HG02759 (cell line): Measurements from ENCODE around the gene CNP.
A peak's percentile ranks its signal among the peaks of the same experiment; 100 is the strongest.

Source experiments
- ATAC-seq: cut with Tn5 transposase; IDR thresholded peaks from one replicate; pipeline ENCODE4 v1.9.1; 2021; ENCODE audit warnings: mild to moderate bottlenecking, moderate library complexity; ENCODE audit not compliant: unreplicated experiment

CNP gene

GRCh38 chr17:41971721-41972523 is 5.3 kb downstream of the CNP start:
- no peak for ATAC-seq

GRCh38 chr17:41972571-41973407 is 6.2 kb downstream of the CNP start:
- peak; percentile 74 for ATAC-seq

- ATAC-seq, result no peak
Measured at GRCh38 chr17:41973408-41973811, 6.8 kb downstream of the CNP start.

DNA sequence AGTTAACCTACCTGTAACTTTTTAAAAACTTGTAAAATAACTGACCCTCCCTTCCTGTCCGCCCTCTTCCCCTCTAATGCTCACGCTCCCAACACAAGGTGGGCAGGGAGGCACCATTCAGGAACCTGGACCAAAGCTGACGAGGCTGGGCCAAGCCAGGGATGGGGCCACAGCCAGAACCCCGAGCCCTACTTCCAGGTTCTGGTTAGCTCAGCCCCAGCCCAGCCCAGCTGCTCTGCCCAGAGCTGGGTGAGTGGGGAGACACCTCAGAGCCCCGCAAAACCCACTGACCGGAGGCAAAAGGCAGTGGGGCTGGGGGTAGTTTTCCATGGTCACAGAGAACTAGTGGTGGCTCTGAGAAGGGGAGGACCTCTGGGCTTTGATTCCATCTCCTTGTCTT is 7.4 kb downstream of the CNP start:
- no peak for ATAC-seq

- ATAC-seq, result no peak
Measured at GRCh38 chr17:41974658-41975057, 8.1 kb downstream of the CNP start.

DNA sequence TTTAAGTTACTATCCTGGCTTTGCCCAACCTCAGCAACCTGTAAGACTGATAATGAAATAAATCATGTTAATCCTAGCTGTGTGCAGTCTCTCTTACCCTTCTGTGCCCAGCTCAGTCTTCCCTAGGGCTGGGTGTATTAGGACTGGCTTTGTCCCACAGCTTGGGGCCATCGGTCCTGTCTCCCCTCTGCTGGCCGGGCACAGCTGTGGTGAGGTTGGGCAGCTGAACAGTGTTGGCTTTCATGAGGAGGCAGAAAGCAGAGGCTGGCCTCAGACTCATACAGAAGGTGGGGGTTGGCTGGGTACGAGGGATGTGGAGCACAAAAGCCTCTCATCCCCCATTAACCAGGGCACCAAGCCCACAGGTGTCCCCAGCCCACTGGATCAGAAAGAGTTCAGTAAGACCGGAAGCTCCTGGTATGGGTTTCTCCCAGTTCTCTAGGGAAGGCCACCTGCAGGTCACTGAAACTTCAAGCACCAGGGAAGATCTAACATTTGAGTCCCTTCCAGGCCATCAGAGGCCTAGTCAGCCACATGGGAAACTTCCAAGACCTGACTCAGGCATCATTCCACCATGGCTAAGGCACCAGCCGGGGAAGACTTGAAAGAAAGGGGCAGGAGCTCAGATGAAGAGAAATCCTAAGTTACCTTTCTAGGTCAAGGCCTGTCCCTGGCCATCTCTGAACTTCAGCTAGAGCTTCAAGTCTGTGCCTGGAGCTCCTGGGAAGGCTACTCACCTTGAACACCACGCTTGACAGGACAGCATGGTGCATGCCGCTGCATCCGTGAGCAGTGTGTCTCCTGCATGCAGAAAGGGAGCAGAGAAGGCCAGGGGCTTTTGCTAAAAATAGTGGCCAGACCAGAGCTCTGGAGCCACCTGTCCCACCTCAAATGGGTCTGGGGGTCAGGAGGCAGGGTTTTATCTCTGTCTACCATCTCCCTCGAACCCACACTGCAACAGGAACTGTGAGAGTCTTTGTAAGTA is 8.8 kb downstream of the CNP start:
- no peak for ATAC-seq

- no peak for ATAC-seq
Measured at GRCh38 chr17:41976142-41976768, 9.7 kb downstream of the CNP start.

DNA sequence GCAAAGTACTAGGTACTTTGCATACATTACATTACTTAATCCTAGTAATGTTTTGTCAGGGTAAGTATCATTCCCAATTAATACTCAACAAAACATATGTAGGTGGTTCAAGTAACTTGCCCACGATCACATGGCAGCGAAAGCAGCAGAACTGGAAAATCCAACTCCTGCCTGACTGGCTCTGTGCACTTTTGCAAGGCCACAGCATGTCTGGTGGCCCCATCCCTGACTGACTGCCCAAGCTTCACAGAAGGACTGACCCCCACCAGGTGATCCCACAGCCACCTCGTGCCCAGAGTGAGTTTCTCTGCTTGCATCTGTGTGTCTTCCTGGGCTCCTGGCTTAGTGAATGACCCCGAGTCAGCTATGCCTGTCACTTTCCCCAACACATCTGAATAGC is 11.4 kb downstream of the CNP start:
- ATAC-seq, result no peak

DNA sequence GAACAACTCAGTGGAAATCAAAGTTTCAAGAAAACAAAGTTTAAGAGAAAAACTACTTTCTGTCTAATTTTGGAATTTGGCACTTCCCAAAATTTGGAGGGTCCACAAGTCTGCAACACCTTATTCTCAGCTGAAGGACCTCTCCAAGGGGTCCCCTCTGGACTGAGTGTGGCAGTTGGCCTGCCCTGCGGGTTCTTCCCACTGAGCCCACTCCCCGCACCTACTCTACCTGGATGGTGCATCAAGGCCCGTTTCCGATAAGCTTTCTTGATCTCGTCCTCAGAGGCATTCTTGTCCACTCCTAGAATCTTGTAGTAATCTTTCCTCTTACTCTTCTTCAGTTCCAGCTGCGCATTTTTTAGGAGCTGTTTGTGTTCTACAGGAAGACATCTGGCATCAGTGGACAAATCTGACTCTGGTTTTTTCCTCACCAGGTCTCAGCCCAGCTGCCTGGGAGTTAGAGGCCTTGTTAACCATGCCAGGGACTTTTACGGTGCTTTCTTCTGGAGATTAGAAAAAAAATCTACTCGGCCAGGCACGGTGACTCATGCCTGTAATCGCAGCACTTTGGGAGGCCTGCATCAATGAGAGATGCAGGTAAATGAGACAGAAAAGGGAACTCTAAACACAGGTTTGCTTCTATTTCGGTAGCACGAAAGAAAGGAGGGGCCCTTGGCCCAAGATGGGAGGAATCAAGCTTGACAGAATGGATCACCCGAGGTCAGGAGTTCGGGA is 15.6 kb downstream of the CNP start:
- ATAC-seq, result no peak

DNA sequence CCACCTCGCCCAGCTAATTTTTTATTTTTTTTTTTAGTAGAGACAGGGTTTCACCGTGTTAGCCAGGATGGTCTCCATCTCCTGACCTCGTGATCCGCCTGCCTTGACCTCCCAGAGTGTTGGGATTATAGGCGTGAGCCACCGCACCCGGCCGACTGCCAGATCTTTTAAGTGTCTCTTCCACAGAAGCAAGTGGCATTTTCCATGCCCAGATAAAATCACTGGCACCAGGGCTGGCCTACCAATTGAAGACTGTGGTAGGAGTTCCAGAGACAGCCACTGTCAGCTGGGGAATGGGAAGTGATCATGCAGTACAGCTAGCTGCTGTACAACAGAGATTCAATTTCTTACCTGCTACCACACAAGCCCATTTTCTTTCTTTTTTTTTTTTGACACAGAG is 17.9 kb downstream of the CNP start:
- no peak for ATAC-seq

DNA sequence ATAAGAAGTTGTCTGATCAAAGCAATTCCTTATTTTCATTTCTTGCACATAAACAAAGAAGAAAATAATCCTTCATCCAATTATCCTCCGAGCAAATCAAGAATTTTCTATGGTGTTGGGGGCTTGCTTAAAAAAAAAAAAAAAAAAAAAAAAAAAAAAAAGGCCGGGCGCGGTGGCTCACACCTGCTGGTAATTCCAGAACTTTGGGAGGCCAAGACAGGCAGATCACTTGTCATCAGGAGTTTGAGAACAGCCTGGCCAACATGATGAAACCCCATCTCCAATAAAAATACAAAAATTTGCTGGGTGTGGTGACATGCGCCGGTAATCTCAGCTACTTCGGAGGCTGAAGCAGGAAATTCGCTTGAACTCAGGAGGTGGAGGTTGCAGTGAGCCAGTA is 19.3 kb downstream of the CNP start:
- ATAC-seq, result no peak

- no peak for ATAC-seq
Measured at GRCh38 chr17:41986634-41987033, 20.0 kb downstream of the CNP start.

GRCh38 chr17:41987642-41988041 is 21.0 kb downstream of the CNP start:
- ATAC-seq, result no peak

DNA sequence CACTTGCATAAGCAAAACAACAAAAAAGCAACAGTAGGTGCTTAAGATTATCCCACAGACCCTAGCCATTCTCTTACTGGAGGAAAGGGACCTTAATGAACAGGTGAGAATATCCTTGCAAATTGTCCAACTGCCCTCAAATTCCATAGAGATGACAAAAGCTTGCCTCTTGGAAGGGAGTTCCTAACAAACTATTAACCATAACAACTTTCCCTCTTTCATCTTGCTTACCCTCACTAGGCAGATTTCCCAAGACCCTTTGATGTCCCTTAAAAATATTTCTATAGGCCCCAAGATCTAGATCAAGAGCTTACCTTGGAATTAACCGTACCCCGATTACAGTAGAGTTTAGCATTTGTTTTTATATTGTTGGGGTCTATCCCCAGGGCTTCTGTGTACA is 21.8 kb downstream of the CNP start:
- ATAC-seq, result no peak

DNA sequence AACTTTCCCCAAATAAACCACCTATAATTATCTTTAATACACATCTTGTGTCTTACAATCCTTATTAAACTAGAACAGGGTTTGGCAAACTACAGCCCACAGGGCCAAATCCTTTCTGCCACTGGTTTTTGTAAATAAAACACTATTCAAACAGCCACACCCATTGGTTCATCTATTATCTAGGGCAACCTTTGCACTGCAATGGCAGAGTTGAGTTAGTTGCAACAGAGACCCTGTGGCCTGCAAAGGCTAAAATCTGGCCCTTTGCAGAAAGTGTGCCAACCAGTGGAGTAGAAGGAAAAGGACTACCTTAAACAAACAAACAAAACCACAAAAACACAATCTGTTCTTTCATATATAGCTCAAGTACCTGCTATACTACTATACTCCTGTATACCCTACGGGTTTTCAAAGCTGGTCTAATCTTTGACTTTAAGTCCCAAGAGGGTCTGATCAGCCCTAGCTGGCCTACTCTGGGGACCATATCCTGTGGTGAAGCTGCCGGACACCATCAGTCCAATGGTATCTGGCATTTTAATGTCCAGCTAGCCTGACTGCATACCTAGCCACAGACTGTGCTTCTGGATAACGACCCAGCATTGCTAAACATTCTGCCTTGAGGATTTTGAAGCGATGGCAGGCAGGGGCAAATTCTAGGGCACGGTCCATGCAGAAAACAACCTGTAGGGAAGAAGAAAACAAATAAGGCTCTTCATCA is 23.3 kb downstream of the CNP start:
- no peak for ATAC-seq

- no peak for ATAC-seq
Measured at GRCh38 chr17:41992576-41992975, 26.0 kb downstream of the CNP start.

DNA sequence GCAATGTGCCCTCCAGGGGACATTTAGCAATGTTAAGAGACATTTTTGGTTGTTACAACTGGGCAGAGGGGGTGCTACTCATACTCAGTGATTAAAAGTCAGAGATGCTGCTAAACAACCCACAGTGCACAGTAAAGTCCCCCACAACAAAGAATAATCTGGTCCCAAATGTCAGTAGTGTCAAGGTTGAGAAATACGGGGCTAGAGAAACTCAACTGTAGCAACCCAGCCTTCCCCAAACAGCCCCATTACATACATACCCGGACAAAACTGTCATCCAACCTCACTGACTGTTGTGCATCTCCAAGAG is 30.2 kb downstream of the CNP start:
- ATAC-seq, result no peak

DNA sequence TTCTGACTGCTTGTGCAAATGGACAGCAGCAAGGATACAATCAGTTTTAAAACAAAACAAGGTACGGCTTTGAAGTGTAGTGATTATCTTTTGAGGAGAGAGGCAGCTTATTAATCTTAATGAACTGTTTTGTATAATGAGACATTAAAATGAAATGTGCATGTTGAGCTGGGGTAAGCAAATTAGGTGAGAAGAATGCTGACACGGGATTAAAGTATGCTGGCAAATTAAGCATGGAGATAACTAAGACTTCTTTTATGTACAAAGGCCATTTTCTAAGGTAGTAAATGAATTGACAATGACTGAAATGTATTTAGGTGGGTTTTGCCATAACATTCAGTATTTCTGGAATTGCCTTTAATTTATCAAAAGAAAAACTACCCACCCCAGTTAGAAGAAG is 31.9 kb downstream of the CNP start:
- no peak for ATAC-seq

DNA sequence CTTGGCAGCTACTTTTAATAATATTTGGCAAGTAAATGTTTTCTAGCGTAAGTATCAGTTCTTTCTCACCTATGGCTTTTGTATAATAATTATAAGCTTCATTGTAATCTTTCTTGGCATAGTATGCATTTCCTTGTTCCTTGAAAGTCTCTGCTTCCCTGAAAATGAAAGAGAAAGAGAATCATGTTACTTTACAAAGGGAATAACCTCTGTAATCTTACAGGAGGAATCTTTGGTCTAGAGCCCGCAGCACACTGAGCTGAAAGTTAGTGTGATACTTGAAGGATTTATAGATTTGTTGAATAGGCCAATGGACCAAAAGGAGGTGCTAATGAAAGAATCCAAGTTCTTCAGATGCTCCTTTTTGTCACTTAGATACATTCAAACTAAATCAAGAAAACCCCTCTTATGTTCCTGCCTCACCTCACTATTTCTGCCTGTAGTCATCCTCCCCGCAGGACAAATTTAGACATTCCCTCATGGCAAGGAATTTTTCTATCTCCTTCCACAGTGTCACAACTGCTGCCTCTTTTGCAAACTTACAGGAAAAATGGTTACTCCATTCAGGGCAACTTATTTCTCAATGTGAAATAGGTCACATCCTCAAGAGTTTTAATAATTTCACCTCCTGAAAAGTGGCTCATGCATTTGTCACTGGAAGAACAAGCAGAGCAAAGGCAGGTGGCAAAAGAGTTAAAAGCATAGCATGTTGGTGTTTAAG is 34.0 kb downstream of the CNP start:
- ATAC-seq, result no peak
